ENCODE measurements around the gene JAG1.

GRCh38 chr20:10591946-10592521, 81.8 kb downstream of the JAG1 start:
- no peak for TF ChIP-seq CTCF (IDR thresholded peaks at IDR 0.05; ENCODE audit: low read depth, low read length)
- TF ChIP-seq EZH2phosphoT487 (IDR thresholded peaks at IDR 0.05; ENCODE audit: low read depth) = no peak
